ENCODE data around the gene SH3PXD2A.

DNA sequence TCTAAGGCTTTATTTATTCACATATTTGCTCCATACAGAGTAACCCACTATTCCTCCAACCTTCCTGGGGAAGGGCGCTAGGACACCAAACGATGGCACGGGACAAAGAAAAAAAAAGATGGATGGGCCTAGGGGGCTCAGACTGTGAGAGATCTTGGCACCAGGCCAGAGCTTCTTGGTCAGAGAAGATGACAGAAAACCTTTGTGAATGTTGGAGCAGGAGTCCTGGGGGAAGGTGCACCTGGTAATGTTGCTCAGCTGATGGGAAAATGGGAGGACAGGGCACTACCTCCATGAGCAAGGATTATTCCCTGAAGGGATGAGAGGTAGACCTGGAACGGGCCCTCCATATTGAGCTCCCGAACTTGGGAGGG is 1.4 kb upstream of the SH3PXD2A start:
- no peak for TF ChIP-seq EZH2phosphoT487 (IDR thresholded peaks at IDR 0.05)
- TF ChIP-seq, protein P1, sequence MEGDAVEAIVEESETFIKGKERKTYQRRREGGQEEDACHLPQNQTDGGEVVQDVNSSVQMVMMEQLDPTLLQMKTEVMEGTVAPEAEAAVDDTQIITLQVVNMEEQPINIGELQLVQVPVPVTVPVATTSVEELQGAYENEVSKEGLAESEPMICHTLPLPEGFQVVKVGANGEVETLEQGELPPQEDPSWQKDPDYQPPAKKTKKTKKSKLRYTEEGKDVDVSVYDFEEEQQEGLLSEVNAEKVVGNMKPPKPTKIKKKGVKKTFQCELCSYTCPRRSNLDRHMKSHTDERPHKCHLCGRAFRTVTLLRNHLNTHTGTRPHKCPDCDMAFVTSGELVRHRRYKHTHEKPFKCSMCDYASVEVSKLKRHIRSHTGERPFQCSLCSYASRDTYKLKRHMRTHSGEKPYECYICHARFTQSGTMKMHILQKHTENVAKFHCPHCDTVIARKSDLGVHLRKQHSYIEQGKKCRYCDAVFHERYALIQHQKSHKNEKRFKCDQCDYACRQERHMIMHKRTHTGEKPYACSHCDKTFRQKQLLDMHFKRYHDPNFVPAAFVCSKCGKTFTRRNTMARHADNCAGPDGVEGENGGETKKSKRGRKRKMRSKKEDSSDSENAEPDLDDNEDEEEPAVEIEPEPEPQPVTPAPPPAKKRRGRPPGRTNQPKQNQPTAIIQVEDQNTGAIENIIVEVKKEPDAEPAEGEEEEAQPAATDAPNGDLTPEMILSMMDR (IDR thresholded peaks at IDR 0.05): no peak

All from neural progenitor cell (in vitro differentiated cells).